ENCODE results near the gene SRPRA. TPM values are rescaled to one million over a fixed set of nuclear protein-coding genes. Genes with fewer than 3 reads are reported as not detected.
A peak's percentile ranks its signal among the peaks of the same experiment; 100 is the strongest.

The SRPRA gene
- polyA plus RNA-seq, 1 donor (not counting 4 experiments of a cell fraction or from before 2014, with no cell fraction given): 56.0 TPM

DNA sequence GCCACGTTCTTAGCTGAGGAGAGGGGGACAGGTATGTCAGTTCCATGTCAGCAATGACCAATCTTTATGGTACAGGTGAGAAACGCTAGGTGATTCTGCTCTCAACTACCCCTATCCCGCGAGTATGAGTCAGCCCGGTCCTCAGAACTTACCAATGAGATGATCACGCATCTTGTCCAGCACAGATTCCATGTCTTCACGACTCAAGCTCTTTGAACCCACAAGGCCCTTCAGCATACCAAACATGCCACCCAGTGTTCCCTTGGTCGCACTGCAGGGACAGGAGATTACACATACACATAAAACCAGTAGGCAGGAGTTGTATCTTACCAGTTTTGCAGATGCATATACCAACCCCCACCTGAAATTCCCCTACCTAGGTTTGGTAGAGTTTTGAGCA is 2.9 kb downstream of the SRPRA start:
- Histone ChIP-seq H4K20me1 (ENCODE audit: control insufficient read depth, extremely low read depth, insufficient read depth, low read length) (no peaks in the 10 kb centered on the region), H3K4me3 (ENCODE audit: control insufficient read depth in 2 of 3, extremely low read depth in 1 of 3, insufficient read depth in 2 of 3, low read depth in 1 of 3, low read length in 3 of 3) (no peak overlapping the region), H3K9ac (ENCODE audit: control insufficient read depth, extremely low read depth, insufficient read depth, low read length) (no peak overlapping the region), H3K9me1 (ENCODE audit: control insufficient read depth, extremely low read depth, insufficient read depth, low read length) (no peaks in the 10 kb centered on the region), H3K27me3 (ENCODE audit: control insufficient read depth, extremely low read depth, insufficient read depth, low read length) (no peaks in the 10 kb centered on the region), H2AFZ (ENCODE audit: control insufficient read depth, low read length) (no peak overlapping the region), H3K27ac (ENCODE audit: control insufficient read depth, insufficient read depth, low read length) (no peak overlapping the region), H3K4me1 (ENCODE audit: control insufficient read depth, extremely low read depth, insufficient read depth, low read length) (peaks cover 8% of the 10 kb centered on the region), H3K36me3 (ENCODE audit: control insufficient read depth in 2 of 2, extremely low read depth in 1 of 2, insufficient read depth in 2 of 2, low read length in 2 of 2) (peaks cover 43 to 45% of the 10 kb centered on the region in 2 experiments), H3K79me2 (ENCODE audit: control insufficient read depth, insufficient read depth, low read length) (peaks cover 38% of the 10 kb centered on the region), H3K9me3 (ENCODE audit: control insufficient read depth, low read depth, low read length) (no peaks in the 10 kb centered on the region), H3K4me2 (ENCODE audit: control insufficient read depth, extremely low read depth, insufficient read depth, low read depth, low read length) (no peak overlapping the region)
- dilution Hi-C loops (cut with MboI; ENCODE audit: extremely low pct_ligation_motif_present, low sequenced_read_pairs): no loop called here
- FAIRE-seq (no peak), DNase-seq (ENCODE audit: low read depth, low spot score) (no peak)
- TF ChIP-seq EZH2 (IDR thresholded peaks at IDR 0.05; ENCODE audit: low read length) (no peak), CTCF (optimal IDR thresholded peaks at IDR 0.05 in 1 of 3, IDR thresholded peaks at IDR 0.05 in 1 of 3, conservative IDR thresholded peaks at IDR 0.05 in 1 of 3; ENCODE audit: extremely low read depth in 1 of 3, insufficient read depth in 2 of 3, low read length in 3 of 3) (peak in 1 of 3 experiments; percentile 6)

GRCh38 chr11:126263489-126263888 is 5.2 kb downstream of the SRPRA start:
- H3K9me1 ChIP-seq (ENCODE audit: control insufficient read depth, extremely low read depth, insufficient read depth, low read length): no peaks in the 10 kb centered on the region
- H3K9me3 ChIP-seq (ENCODE audit: control insufficient read depth, low read depth, low read length): no peaks in the 10 kb centered on the region
- no peak overlapping the region for H2AFZ ChIP-seq (ENCODE audit: control insufficient read depth, low read length)
- no peak overlapping the region for H3K4me2 ChIP-seq (ENCODE audit: control insufficient read depth, extremely low read depth, insufficient read depth, low read depth, low read length)
- dilution Hi-C loops (cut with MboI; ENCODE audit: extremely low pct_ligation_motif_present, low sequenced_read_pairs): no loop called here
- no peaks in the 10 kb centered on the region for H3K27me3 ChIP-seq (ENCODE audit: control insufficient read depth, extremely low read depth, insufficient read depth, low read length)
- peaks cover 22% of the 10 kb centered on the region for H3K79me2 ChIP-seq (ENCODE audit: control insufficient read depth, insufficient read depth, low read length)
- no peak overlapping the region for H3K27ac ChIP-seq (ENCODE audit: control insufficient read depth, insufficient read depth, low read length)
- H3K9ac ChIP-seq (ENCODE audit: control insufficient read depth, extremely low read depth, insufficient read depth, low read length): no peak overlapping the region
- DNase-seq (ENCODE audit: low read depth, low spot score) (no peak), FAIRE-seq (no peak)
- H3K4me3 ChIP-seq (ENCODE audit: control insufficient read depth in 2 of 3, extremely low read depth in 1 of 3, insufficient read depth in 2 of 3, low read depth in 1 of 3, low read length in 3 of 3): no peak overlapping the region
- peaks cover 43 to 45% of the 10 kb centered on the region in 2 experiments for H3K36me3 ChIP-seq (ENCODE audit: control insufficient read depth in 2 of 2, extremely low read depth in 1 of 2, insufficient read depth in 2 of 2, low read length in 2 of 2)
- no peak for TF ChIP-seq EZH2 (IDR thresholded peaks at IDR 0.05; ENCODE audit: low read length)
- TF ChIP-seq CTCF (optimal IDR thresholded peaks at IDR 0.05 in 1 of 3, IDR thresholded peaks at IDR 0.05 in 1 of 3, conservative IDR thresholded peaks at IDR 0.05 in 1 of 3; ENCODE audit: extremely low read depth in 1 of 3, insufficient read depth in 2 of 3, low read length in 3 of 3): no peak
- H3K4me1 ChIP-seq (ENCODE audit: control insufficient read depth, extremely low read depth, insufficient read depth, low read length): peaks cover 4% of the 10 kb centered on the region
- no peaks in the 10 kb centered on the region for H4K20me1 ChIP-seq (ENCODE audit: control insufficient read depth, extremely low read depth, insufficient read depth, low read length)

Data from keratinocyte (primary cell).